Nasal cavity respiratory epithelium epithelial cell of viscerocranial mucosa (primary cell): ENCODE data around the gene TMPRSS4. TPM values are rescaled to one million over a fixed set of nuclear protein-coding genes. Genes with fewer than 3 reads are reported as not detected.

Experiments
- total RNA-seq: library from RNA; depleted of rRNA; stranded (reverse); fragments of >200 nt; gene quantifications from 2 replicates; pipeline ENCODE4 v1.2.3, GENCODE V29; 2014

Gene TMPRSS4
- total RNA-seq = 14.4 and 229 TPM in 2 replicates

GRCh38 chr11:118076754-118077281 is at the start of gene TMPRSS4:
TMPRSS4 (plus strand) TSS chr11:118077078; CDS start chr11:118077303, 225 bp downstream.

GRCh38 chr11:118086913-118087768 is 10.3 kb downstream of the TMPRSS4 start, which contains the start of gene SMIM35:
SMIM35 (minus strand) TSS chr11:118086963; CDS start chr11:118086757, 206 bp downstream.

GRCh38 chr11:118152552-118153471 is 75.9 kb downstream of the TMPRSS4 start, which contains the start of gene SCN4B:
SCN4B (minus strand) TSS chr11:118152823; CDS start chr11:118152673, 150 bp downstream.

Other genes with a start within 250 kb of the TMPRSS4 start
- not detected in 2 replicates for gene FXYD6, start 200.4 kb upstream of the TMPRSS4 start, total RNA-seq
- gene TMPRSS13, start 147.7 kb upstream of the TMPRSS4 start, total RNA-seq = 3.6 and 6.8 TPM in 2 replicates
- gene IL10RA, start 90.7 kb upstream of the TMPRSS4 start, total RNA-seq = under 0.01 TPM in 2 replicates
- not detected in 2 replicates for gene SMIM35, start 9.9 kb downstream of the TMPRSS4 start, total RNA-seq
- 0.68 and 2.6 TPM in 2 replicates for gene SCN4B, start 75.7 kb downstream of the TMPRSS4 start, total RNA-seq
- under 0.01 and 0.57 TPM in 2 replicates for gene SCN2B, start 99.6 kb downstream of the TMPRSS4 start, total RNA-seq
- gene JAML, start 147.9 kb downstream of the TMPRSS4 start, total RNA-seq = not detected in 2 replicates
- gene MPZL3, start 175.3 kb downstream of the TMPRSS4 start, total RNA-seq = 44.3 and 64.3 TPM in 2 replicates
- gene MPZL2, start 187.2 kb downstream of the TMPRSS4 start, total RNA-seq = 48.2 and 140 TPM in 2 replicates
- gene CD3E, start 227.7 kb downstream of the TMPRSS4 start, total RNA-seq = 0.07 TPM in 1 of 2 replicates, not detected in the other